Measurements from ENCODE around the gene NSF. TPM values are rescaled to one million over a fixed set of nuclear protein-coding genes. Genes with fewer than 3 reads are reported as not detected.
"Not testable (repeated sequence)": the region's sequence is repeated elsewhere in the genome, so short reads cannot be mapped to it uniquely, and the experiment has no call there.

Gene NSF
- polyA plus RNA-seq, 3 donors, result 30.4 to 35.9 (median 32.9) TPM

DNA sequence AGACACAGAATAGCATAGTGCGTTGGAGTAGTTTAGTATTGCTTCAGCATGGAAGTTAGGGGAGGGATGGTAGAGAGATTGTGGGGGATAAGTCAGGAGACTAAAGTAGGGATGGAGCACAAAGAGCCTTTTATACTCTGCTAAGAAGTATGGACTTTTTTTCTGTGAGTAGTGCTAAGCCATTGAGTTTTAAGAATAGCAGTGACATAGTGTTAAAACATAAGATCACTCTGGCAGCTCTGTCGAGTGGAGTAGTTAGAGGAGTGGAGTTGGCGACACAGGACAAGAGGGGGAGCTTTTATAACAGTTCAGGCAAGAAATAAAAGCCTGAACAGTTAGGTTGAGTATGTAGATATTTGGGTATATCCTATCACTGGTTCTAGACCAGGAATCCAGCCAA is 106.1 kb downstream of the NSF start:
- DNase-seq, result not testable (repeated sequence)

DNA sequence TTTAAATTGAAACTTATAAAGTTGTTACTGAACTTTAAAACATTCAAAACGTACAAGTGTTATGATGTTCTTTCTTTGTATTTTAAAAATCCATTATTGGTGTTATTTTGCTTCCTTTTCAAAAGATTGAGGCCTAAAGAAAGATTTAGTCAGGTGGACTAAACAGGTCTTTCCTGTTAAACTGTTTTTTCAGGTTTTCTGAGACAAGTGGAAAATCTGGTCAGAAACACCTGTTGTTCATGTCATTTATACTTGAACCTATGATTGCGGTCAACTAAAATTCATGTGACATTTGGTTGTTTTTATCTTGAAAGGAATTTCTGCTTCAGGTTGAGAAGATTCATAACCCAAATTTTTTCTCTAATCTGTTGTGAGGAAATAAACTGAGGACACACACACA is 108.5 kb downstream of the NSF start:
- DNase-seq, result not testable (repeated sequence)

DNA sequence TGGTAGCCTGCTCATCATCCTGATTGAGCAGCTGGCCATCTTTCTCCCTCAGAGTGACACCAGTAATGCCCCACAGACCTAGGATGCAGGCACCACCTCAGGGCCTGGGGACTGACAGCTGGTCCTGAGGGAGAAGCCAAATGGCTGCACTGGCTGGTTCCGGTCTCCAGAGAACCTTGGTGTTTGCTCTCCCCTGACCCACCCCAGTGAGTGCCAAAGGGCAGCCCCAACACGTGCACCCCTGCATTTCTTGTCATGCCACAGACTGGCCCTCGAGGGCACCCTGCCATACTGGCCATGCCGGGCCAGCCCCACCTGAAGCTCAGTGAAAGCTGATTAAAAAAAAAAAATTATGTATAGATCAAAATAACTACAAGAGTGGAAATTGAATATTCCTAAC is 127.5 kb downstream of the NSF start:
- DNase-seq, result no peak

DNA sequence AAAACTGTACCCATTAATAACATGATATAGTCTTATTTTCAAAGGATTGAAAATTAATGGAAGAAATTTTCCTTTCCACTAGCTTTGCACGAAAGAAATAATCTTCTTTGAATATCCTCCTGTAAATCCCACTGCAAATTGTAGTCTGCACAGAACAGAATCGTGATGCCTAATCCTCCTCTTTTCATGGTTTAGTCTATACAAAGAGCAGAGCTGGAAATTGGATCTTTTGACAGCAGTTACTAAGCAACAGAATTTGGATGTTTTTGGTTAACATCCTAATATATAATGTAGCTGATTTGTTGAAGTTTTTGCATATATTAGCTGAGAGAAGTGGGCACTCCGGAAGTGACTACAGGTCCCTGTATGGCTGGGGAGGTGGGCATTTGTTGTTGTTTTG is 129.4 kb downstream of the NSF start:
- DNase-seq, result no peak

DNA sequence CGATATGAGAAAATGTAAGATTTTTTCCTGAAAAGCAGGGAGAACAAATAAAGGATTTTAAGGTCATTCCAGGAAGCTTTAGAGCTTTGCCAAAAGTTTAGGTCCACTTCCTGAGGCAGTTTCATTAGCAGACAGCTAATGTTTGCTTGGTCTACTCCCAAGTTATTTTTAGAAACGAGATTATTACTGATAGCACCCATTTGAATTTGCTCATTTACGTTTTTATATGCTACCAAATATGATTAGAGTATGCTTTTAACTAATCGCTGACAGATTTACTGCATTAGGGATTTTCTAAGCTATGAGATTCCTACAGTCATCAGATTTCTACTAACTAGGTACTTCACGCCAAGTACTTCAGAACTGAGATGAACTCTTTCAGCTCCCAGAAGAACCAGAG is 129.9 kb downstream of the NSF start:
- no peak for DNase-seq

DNA sequence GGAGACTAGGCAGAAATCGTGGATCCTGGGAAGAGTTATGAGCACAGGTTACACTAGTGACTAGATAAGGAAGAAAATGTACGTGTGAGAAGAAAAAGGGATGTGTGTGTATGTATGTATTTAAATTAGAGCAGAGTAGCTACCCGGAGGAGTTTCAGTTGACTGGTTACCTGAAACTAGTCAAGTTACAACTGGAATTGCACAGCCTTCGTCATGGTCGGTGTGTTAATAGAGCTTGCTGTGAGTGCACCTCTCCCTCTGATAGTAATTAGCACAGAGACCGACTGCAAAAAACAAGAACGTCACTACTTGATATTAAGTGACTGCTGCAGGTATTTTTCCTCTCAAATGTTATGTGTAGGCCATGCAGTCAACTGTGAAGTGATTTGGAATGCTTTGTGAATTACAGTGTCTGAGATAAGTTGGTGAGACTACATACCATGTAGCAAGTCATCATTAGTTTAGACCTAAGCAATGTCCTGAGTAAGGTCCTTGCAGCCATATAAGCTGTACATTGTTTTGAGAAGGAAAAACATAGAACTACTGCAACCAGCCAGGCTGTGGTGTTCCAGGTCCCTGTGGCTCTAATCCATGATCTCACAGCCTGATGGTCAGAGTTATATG is 132.3 kb downstream of the NSF start:
- peak; percentile 28 for DNase-seq

DNA sequence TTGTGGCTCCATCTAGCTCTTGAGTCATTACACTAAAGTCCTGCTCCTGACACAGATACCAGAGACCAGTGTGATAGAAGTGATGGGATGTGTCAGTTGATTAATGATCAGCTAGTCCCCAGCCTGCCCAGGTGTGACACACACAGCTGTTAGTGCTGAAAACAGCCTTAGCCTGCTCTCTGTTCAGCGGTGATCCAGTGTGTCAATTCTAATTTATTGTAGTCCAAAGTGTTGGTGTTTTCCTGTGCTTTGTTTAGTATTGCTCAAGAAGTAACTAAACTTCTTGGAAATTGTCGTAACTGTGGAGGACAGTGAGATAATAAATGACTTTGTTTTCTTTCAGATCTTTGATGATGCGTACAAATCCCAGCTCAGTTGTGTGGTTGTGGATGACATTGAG is 135.7 kb downstream of the NSF start:
- DNase-seq, result peak; percentile 24

DNA sequence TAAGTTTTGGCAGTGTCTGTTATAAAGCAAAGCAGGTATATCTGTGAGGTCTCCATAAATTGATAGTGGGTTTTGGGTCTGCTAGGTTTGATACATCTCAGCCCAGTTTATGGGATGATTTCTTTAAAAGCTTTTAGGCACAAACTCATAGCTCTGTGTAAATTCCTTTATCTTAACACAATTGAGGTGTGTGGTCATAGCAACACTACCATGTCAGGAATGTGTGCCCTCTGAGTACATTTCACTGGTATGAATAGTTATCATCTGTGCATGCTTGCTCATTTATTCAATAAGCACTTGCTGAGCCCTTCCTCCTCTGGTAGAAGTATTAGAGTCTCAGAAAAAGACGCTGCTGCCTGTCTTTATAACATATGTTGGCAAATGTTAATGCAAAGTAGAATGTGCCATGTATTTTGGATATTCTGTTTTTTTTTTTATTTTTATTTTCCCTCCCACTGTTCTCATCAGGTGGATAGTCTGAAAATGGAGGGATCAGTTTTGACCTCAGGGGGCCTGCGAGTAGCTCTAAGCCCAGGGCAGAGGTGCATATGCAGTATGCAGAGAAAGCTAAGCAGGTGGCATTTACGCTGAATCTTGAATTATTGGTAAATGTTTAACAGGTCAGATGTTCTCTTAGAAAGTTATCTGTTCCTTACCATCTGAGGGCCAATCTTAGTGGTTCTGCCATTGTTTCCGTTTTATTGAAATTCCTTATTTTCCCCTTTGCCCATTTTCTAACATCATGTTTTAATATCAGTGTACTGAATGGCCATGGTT is 137.3 kb downstream of the NSF start:
- no peak for DNase-seq

DNA sequence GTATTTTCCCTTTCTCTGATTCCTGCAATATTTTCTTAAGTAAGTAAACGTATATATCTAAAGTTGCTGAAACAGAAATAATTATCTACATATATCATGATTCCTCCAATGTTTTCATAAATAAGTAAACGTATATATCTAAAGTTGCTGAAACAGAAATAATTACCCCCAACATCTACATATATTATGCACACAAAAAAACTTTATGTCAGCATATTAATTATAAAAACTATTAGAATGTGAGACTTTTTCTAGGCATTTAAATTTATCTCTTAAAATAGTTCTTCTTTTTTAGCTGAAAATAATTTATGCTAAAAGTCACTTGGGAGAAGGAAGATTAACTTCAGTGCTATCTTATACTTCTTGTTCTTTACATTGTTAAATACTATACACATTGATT is 139.6 kb downstream of the NSF start:
- DNase-seq, result no peak

DNA sequence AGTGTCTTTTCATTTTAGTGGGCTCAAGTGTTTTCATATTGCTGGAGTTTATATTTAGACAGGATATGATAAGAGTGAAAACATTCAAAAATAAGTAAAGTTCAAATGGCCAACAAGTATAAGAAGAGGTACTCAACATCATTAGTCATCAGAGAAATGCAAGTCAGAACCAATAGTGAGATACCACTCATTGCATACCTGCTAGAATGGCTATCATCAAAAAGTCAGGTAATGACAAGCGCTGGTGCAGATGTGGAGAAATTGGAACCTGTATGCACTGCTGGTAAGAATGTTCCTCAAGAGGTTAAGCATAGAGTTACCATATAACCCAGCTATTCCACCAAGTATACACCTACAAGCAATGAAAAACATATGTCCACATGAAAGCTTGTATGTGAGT is 140.2 kb downstream of the NSF start:
- no peak for DNase-seq

DNA sequence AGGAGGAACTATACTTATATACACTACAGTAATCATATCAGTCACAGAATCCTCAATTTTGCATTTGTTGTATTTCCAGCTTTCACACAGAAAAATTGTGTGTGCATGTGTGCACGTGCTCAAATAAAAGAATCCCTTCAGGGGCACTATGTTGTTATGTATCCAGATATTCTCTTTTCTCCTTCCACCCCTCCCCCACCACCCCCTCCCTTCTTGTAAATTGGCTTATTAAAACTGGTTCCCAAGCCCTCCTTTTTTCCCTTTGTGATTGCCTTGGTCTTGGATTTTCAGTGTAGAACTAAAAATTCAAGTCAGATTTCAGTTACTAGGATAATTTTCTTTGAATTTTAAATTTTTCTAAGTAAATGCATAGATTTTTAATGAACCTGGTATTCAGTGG is 141.7 kb downstream of the NSF start:
- no peak for DNase-seq

DNA sequence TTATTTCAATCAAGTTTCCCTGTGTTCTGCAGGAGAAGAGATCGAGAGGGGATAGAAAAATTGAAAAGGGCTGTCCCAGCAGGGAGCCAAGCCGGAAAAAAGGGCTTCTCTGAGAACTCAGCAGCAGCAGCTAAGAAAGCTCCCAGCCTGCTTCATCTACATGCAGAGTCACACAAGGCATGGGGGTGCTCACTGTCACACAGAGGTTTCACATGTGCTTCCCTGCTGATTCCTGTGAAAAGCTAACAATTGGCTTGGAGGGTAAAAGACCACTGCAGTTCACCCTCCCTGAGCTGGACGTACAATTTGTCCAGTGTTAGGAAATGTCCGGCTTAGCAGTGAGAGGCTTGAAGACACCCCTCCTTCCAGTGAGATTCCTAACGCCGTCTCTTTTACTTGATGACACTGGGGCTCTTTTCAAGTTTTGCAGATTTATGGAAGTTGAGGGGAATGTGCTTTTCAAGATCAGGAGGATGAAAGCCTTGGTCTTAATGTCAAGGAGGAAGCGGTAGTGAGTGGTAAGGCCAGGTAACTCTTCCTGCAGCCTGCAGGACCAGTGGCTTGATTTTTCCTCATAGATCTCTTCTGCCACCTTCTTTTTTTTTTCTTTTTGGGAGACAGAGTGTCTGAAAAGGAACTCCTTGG is 142.4 kb downstream of the NSF start:
- DNase-seq, result peak; percentile 8

DNA sequence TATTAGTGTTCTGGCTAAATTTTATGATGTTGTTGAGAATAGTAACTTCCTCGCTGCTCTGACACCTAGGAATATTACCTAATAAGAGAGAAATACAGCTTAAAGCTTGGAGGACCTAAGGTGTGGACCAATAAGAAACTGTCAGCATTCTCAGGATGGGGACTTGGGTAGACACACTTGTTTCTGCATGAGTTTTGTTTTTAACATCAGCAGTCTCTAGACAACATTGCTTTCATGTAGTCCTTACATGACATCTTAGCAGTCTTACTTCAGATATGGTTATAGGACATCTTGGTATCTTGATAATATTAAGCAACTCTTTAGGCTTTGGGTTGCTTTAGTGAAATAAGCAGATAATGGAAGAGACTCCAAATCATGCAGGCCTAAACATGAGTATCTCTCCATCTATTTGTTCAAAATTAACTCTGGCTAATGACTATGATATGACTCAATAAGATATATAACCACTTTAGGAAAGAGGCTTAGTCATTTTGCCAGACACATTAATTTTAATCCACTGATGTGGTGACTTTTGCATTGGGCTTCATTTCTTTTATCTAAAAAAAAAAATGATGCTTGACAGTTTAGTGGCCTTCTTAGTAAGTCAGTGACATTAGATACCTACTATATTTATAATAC is 143.5 kb downstream of the NSF start:
- DNase-seq, result no peak

DNA sequence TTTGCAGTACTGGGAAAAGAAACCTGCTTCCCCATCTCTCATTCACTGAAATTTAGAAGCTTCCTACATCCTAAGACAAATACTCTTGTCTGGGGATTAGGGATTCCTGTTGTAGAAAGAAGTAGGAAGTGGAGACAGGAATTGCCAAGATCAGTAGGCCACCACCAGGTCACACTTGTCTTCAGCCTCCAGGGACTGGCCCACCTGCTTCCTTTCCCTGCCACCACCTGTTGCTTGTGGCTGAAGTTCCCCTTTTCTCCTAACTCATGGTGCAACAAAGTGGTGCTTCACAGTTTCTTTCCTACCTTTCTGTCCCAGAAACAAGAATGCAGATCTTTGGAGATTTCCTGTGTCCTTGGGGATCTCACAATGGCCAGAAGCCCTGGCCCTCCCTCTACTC is 145.6 kb downstream of the NSF start:
- no peak for DNase-seq

DNA sequence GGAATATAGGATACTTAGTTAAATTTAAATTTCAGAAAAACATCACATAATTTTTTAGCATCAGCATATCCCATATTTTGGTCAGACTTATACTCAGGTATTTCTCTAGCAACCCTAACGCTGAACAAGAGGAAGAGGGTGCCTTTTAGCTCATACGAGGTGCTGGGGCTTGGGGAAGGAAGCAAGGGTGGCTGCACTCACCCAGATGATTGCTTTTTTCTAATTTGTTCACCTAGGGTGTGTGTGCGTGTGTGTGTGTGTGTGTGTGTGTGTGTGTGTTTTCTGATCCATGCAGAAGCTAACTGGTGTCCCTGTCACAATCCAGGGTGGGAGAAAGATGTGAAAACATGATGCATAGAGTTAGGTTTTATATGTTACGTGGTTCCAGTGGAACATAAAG is 146.9 kb downstream of the NSF start:
- DNase-seq, result no peak

DNA sequence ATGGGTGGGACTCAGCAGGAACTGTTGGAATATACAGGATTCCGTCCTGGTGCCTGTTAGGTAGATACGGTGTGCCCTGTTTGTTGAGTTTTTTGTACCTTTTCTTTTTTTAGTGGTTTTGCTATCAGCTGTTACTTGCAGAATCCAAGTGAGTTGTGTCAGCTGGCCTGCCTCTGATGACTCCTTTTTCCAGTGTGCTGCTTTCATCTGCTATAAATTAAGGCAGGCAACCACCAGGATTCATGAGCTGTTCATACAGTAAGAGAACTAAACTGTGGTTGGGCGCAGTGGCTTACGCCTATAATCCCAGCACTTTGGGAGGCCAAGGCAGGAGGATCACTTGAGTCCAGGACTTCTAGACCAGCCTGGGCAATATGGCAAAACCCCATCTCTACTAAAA is 148.1 kb downstream of the NSF start:
- DNase-seq, result no peak

DNA sequence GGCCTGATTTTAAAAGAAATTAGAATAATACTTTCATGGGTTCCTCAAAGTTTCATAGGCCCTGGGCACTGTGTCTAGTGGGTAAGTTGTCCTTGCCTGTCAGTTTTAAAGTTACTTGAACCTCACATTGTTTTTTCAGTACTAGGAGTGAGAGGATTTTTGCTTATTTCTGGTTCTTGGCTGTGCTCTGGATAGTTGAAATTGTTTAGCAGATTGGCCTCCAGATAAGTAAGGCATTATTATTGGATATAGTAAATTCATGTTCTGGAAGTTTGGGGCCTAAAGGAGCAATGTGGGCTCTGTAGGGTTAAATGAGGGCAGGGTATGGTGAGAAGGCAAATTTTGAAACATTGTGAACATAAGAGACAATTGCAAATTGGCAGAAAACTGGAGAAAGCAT is 149.5 kb downstream of the NSF start:
- DNase-seq, result no peak

DNA sequence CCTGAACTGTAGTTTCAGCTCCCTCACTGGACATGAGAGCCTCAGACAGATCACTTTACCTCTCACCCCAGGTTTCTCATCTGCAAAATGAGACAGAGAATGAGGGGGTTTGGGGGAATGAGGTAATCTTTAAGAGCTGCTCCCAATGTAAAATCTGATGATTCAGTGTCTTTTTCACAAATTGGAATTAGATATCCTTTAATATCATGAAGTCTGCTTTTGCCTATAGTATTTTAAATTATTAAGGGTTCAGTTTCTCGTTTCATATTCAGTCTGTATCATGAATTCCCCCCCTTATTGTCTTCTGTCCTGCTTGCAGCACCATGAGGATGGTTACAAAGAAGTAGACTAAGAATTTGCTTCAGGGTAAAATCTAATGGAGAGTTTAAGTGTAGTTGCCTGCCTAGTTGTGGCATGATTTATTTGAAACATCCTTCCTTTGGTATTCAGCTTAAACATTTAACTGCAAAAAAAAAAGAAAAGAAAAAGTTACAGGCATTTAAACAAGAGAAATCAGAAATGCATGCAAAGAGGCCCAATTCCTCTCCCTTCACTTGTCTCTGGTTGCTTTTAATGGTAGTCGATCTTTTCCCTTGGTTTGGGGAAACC is 150.8 kb downstream of the NSF start:
- no peak for DNase-seq

DNA sequence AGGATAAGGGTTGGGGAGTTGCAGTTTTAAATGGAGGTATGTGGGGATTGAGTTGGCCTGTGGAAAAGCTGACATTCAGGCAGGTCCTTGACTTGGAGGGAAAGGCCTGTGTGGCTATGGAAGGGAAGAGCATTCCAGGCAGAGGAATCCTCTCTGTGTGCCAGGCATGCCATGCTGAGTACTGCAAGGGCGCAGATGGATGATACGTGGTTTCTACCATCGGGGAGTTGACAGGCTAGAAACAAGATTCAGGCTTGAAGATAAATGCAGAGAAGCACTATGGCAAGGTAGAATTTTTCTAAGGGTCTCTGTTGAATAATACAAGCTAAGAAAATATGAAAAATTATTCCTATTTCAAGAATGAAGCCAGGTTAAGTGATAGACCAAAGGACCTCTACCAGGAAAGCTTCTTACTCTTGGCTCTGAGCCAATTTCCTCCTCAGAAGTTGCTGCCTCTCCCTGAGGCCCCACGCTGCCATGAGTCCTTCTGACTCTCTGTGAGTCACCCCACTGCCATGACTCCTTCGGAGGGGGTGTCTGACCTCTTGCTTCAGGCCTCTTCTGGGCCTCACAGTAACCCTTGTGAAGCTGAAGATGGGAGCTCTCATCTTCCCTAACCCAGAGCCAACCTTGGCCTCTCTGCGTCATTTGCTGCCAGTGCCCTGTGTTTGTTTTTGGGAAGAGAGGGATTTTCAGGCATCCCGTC is 152.2 kb downstream of the NSF start:
- DNase-seq, result no peak

DNA sequence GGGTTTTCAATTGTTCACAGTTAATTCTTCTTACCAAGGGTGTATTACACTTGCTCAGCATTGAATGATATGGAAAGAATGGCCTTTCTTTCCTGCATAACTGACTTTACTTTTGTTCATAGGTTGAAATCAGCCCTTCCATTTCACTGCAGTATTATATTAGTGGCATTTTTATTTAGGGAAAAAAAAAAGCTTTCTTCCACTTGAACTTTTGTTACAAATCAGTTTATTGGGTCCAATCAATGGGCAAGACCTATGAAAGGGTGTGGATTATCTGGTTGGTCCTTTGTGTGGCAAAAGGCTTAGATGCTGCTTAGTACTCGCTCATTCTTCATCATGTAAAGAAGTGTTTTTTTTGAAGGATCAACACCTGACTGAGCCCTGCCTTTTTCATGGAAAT is 154.0 kb downstream of the NSF start:
- DNase-seq, result no peak

DNA sequence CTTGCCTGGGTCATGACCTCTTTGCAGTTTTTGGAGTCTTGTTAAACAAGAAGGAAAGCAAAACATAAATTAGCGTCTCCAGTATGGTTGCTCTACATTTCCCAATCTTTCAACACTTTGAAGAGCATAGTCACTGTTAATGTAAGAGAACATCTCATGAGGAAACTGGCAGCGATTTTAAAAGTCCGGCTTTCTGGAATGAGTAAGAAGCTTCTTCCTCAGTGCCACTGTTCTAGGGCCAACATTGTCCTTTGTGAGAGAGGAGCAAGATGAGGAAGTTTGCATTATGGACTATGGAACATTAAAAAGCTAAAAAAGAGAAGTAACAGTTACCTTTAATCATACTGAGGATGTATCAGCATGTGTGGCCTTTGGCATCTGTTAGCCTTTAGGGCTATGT is 154.9 kb downstream of the NSF start:
- DNase-seq, result no peak

DNA sequence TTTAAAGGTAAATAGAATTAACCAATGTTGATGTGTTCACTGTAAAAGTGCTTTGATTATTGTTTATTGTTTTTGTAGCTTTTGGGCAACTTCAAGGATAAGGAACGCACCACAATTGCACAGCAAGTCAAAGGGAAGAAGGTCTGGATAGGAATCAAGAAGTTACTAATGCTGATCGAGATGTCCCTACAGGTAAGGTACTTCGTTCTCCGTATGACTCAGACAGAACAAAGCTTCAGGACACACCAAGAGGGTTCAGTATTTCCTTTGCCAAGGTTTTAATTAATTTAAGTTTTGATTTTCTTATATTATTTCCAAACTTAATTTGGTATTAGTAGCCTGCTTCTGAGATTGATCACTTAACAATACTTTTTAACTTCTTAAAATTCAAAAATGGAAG is 161.0 kb downstream of the NSF start:
- DNase-seq, result no peak
